ENCODE data around the gene CDH1. TPM values are rescaled to one million over a fixed set of nuclear protein-coding genes. Genes with fewer than 3 reads are reported as not detected.

Gene CDH1
- total RNA-seq, 2 experiments from 2014 or later = 1.7 to 2.7 TPM

DNA sequence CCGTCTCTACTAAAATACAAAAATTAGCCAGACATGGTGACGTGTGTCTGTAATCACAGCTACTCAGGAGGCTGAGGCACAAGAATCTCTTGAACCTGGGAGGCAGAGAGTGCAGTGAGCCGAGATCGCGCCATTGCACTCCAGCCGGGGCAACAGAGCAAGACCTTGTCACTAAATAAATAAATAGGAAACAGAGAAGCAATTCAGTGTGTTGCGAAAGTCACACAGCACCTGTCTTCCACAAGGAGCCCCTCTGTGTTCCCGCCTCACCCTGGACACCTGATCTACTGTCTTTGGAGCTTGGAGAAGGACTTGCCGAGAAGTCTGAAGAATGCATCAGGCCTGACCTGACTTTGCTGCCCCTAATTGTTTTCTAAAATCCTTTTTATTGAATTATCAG lies 3.5 kb upstream of the CDH1 start:
- no peak overlapping the region for H3K27ac Mint-ChIP-seq
- intact Hi-C loops (cut with micrococcal nuclease) = no loop called here
- peaks cover 2% of the 10 kb centered on the region for H3K36me3 Mint-ChIP-seq (ENCODE audit: low read depth)
- no peaks in the 10 kb centered on the region for H3K9me3 Mint-ChIP-seq
- H3K27me3 Mint-ChIP-seq (ENCODE audit: low read depth) = peaks cover 37% of the 10 kb centered on the region
- DNase-seq = no peak
- CTCF ChIA-PET = no interaction called here
- no peak overlapping the region for H3K4me3 Mint-ChIP-seq
- H3K4me1 Mint-ChIP-seq (ENCODE audit: low read depth) = peaks cover 8% of the 10 kb centered on the region

DNA sequence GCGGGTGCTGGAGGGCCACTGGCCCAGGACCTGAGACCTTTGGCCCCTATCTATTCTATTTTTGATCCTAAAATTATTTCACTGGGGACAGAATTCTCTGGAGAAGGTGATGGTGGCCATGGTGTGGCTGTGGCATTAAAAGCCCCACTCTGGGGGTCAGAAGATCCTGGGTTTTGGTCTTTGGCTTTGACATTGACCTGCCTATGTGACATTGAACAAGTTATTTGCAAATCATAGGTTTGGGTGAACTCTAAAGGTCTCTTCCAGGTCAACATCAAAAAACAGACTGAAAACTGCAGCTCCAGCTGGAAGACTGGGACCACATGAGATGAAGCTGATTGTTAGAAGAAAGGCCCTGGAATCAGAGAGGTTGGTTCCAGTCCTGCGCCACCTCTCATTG lies 2.3 kb upstream of the CDH1 start:
- H3K4me1 Mint-ChIP-seq (ENCODE audit: low read depth) = peaks cover 8% of the 10 kb centered on the region
- H3K9me3 Mint-ChIP-seq = no peaks in the 10 kb centered on the region
- peaks cover 35% of the 10 kb centered on the region for H3K27me3 Mint-ChIP-seq (ENCODE audit: low read depth)
- H3K27ac Mint-ChIP-seq = no peak overlapping the region
- CTCF ChIA-PET = interaction anchor here (0.6 to 1.2 kb wide), 2 partner anchors 23 to 144 kb away, joined by 3 to 4 read pairs; no protein-coding TSS in a partner anchor
- peaks cover 2% of the 10 kb centered on the region for H3K36me3 Mint-ChIP-seq (ENCODE audit: low read depth)
- no peak overlapping the region for H3K4me3 Mint-ChIP-seq
- no peak for DNase-seq
- intact Hi-C loops (cut with micrococcal nuclease) = no loop called here

DNA sequence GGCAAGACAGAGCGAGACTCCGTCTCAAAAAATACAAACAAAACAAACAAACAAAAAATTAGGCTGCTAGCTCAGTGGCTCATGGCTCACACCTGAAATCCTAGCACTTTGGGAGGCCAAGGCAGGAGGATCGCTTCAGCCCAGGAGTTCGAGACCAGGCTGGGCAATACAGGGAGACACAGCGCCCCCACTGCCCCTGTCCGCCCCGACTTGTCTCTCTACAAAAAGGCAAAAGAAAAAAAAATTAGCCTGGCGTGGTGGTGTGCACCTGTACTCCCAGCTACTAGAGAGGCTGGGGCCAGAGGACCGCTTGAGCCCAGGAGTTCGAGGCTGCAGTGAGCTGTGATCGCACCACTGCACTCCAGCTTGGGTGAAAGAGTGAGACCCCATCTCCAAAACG lies 531 bp upstream of the CDH1 start:
- peaks cover 47% of the 10 kb centered on the region for H3K27me3 Mint-ChIP-seq (ENCODE audit: low read depth)
- DNase-seq = no peak
- H3K4me3 Mint-ChIP-seq = peak overlapping the region; percentile 58
- no peak overlapping the region for H3K27ac Mint-ChIP-seq
- CTCF ChIA-PET = interaction anchor here (1.2 kb wide), 1 partner anchor 147 kb away, joined by 4 read pairs; no protein-coding TSS in a partner anchor
- H3K36me3 Mint-ChIP-seq (ENCODE audit: low read depth) = peaks cover 2% of the 10 kb centered on the region
- intact Hi-C loops (cut with micrococcal nuclease) = no loop called here
- H3K4me1 Mint-ChIP-seq (ENCODE audit: low read depth) = peaks cover 12% of the 10 kb centered on the region
- no peaks in the 10 kb centered on the region for H3K9me3 Mint-ChIP-seq

DNA sequence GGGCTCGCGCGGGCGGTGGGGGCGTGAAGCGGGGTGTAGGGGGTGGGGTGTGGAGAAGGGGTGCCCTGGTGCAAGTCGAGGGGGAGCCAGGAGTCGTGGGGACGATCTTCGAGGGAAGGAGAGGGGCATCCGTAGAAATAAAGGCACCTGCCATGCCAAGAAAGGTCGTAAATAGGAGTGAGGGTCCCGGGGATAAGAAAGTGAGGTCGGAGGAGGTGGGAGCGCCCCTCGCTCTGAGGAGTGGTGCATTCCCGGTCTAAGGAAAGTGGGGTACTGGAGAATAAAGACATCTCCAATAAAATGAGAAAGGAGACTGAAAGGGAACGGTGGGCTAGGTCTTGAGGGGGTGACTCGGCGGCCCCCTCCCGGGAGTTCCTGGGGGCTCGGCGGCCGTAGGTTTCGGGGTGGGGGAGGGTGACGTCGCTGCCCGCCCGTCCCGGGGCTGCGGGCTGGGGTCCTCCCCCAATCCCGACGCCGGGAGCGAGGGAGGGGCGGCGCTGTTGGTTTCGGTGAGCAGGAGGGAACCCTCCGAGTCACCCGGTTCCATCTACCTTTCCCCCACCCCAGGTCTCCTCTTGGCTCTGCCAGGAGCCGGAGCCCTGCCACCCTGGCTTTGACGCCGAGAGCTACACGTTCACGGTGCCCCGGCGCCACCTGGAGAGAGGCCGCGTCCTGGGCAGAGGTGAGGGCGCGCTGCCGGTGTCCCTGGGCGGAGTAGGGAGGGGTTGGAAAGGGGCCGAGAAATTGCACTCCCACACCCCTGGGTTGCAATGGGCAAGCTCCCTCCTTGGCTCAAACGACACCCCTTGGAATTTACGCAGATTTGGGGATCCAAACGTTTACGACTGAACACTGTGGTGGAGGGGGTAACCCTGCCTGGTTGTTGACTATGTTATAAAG lies 888 bp downstream of the CDH1 start:
- H3K4me1 Mint-ChIP-seq (ENCODE audit: low read depth) = peaks cover 13% of the 10 kb centered on the region
- intact Hi-C loops (cut with micrococcal nuclease) = loop anchor here (1.0 kb wide), 1 partner anchor 34 kb away; no protein-coding TSS in a partner anchor
- H3K27ac Mint-ChIP-seq = no peak overlapping the region
- no peaks in the 10 kb centered on the region for H3K9me3 Mint-ChIP-seq
- H3K4me3 Mint-ChIP-seq = peak overlapping the region; percentile 52
- CTCF ChIA-PET = interaction anchor here (1.2 to 1.7 kb wide), 2 partner anchors 148 kb away, joined by 4 to 6 read pairs; no protein-coding TSS in a partner anchor
- peaks cover 2% of the 10 kb centered on the region for H3K36me3 Mint-ChIP-seq (ENCODE audit: low read depth)
- peak; percentile 45 for DNase-seq
- peaks cover 42% of the 10 kb centered on the region for H3K27me3 Mint-ChIP-seq (ENCODE audit: low read depth)

DNA sequence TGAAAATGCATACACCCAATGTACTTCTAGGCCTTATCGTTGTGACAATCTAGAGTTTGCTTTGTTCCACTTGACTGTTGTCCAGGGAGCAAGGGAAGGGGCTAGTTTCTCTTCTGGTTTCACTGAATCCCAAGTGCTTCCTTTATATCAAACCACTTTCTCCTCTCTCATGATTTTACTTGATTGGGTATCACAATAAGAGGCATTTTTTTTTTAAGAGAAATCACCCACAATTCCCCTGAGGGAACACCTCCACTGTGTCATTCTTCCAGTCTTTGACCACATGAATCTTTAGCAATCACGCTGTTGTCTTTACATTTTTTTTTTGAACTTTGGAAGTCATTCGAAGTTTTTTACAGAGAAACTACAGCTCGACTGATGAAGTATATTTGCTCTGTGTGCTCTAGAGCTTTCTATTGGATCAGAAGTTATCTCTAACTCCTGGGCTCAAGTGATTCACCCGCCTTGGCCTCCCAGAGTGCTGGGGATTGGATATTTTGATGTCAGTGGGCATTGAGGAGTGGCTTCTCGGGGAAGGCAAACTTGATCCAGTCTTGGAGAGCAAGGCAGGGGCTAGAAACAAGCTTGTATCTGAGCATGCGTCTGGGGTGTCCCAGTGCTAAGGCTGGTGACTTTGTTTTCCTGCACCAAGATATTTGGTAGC lies 3.0 kb downstream of the CDH1 start:
- Mint-ChIP-seq H3K9me3 (no peaks in the 10 kb centered on the region), H3K4me1 (ENCODE audit: low read depth) (peaks cover 14% of the 10 kb centered on the region), H3K27ac (no peak overlapping the region), H3K27me3 (ENCODE audit: low read depth) (peaks cover 33% of the 10 kb centered on the region), H3K4me3 (no peak overlapping the region), H3K36me3 (ENCODE audit: low read depth) (peaks cover 2% of the 10 kb centered on the region)
- intact Hi-C loops (cut with micrococcal nuclease) = no loop called here
- no peak for DNase-seq
- CTCF ChIA-PET = interaction anchor here (0.5 to 1.7 kb wide), 2 partner anchors 150 to 598 kb away, joined by 3 to 6 read pairs; no protein-coding TSS in a partner anchor

DNA sequence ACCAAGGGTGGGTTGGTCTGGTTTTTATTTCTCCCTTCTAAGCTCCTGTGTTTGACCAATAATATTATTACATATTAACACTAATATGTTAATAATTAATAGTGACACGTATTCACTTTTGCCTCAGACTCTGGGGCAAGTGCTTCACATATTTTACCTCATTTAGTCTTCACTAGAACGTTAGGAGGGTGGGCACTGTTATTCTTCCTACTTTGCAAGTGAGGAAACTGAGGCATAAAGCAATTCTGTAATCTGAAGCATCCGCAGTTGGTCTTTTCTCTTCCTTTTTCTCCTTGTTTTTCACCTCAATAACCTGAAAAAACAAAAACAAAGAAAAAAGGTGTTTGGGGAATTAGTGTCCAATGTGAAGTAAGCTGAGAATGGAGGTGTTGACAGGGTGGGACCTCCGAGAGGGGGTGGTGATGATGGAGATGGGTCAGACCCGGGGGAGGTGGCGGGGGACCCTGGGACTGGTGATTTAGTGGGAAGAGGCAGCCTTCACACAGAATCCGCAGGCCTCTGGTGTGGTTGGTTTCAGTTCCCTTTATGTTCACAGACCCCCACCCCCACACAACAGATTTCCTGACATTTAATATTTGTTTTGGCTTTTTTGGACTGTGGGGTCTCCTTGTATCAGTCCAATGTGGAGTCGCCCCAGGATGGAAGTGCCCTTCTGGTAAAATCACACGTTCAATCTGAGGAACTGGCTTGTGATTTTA lies 3.7 kb downstream of the CDH1 start:
- Mint-ChIP-seq H3K27me3 (ENCODE audit: low read depth) (peaks cover 31% of the 10 kb centered on the region), H3K36me3 (ENCODE audit: low read depth) (peaks cover 2% of the 10 kb centered on the region), H3K27ac (no peak overlapping the region), H3K4me1 (ENCODE audit: low read depth) (peaks cover 14% of the 10 kb centered on the region), H3K4me3 (no peak overlapping the region), H3K9me3 (no peaks in the 10 kb centered on the region)
- CTCF ChIA-PET = no interaction called here
- no peak for DNase-seq
- intact Hi-C loops (cut with micrococcal nuclease) = no loop called here

DNA sequence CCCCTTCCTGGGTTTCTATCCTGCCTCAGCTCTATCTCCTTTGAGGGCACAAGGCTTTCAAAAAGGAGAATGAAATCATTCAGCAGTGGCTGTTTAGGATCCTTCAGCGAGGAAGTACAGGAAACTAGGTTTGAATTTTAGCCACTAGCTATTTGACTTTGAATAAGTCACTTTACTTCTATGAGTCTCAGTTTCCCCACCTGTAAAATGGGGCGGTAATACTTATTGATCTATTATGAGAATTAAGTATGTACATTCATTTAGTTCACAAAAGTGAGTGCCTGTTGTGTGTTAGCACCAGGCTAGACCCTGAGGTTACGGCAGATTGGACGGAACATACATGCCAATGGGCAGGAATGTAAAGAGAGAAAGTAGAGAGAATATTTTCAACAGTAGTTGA lies 6.6 kb downstream of the CDH1 start:
- no peak for DNase-seq
- H3K4me3 Mint-ChIP-seq = no peak overlapping the region
- H3K36me3 Mint-ChIP-seq (ENCODE audit: low read depth) = no peaks in the 10 kb centered on the region
- intact Hi-C loops (cut with micrococcal nuclease) = loop anchor here (2.0 kb wide), 1 partner anchor 23 kb away; no protein-coding TSS in a partner anchor
- no peak overlapping the region for H3K27ac Mint-ChIP-seq
- H3K27me3 Mint-ChIP-seq (ENCODE audit: low read depth) = peaks cover 15% of the 10 kb centered on the region
- CTCF ChIA-PET = interaction anchor here (1.0 to 1.2 kb wide), 2 partner anchors 153 to 215 kb away, joined by 3 read pairs; no protein-coding TSS in a partner anchor
- no peaks in the 10 kb centered on the region for H3K9me3 Mint-ChIP-seq
- H3K4me1 Mint-ChIP-seq (ENCODE audit: low read depth) = peaks cover 6% of the 10 kb centered on the region

DNA sequence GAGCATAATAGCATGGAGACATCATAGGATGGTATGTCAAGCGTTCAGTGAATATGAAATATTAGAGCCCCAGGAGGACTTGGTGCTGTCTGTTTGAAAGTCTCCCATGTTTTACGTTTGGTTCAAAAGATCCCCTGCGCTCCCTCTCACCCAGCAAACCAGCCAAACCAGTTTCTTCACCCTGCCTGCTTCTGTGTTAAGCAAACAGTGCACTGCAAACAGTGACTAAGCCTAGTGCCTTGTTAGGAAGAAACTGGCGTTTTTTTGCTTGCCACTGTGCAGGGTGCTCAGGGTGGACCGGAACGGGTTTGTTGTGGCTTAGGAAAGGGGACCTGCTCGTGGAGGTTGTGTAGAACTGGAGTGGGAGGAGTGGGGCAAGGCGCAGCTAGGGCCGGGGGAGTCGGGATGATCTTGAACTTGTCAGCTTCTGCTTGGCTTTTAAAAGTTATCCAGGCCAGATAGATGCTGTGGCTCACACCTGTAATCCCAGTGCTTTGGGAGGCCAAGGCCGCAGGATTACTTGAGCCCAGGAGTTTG lies 7.7 kb downstream of the CDH1 start:
- intact Hi-C loops (cut with micrococcal nuclease) = no loop called here
- peaks cover 6% of the 10 kb centered on the region for H3K4me1 Mint-ChIP-seq (ENCODE audit: low read depth)
- no peaks in the 10 kb centered on the region for H3K9me3 Mint-ChIP-seq
- H3K27me3 Mint-ChIP-seq (ENCODE audit: low read depth) = peaks cover 18% of the 10 kb centered on the region
- H3K4me3 Mint-ChIP-seq = no peak overlapping the region
- no peaks in the 10 kb centered on the region for H3K36me3 Mint-ChIP-seq (ENCODE audit: low read depth)
- DNase-seq = no peak
- CTCF ChIA-PET = no interaction called here
- no peak overlapping the region for H3K27ac Mint-ChIP-seq

DNA sequence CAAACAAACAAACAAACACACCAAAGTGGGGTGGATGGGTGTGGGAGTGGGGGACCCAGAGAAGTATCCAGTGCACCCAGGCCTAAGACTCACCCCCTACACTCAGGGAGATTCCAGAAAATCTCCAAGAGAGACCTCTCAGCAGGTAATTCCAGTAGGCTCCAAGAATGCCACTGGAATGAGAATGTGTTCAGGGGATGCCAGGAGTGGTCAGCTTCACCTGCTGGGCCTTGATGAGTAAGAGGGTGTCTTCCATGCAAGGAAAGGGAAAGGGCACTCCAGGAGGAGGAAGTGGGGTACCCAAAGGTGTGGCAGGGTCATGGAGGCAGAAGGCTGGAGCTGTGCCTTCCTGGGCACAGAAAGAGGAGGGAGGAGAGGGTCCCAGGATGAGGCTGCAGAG lies 9.9 kb downstream of the CDH1 start:
- H3K36me3 Mint-ChIP-seq (ENCODE audit: low read depth) = no peaks in the 10 kb centered on the region
- H3K27ac Mint-ChIP-seq = peak overlapping the region; percentile 31
- peaks cover 2% of the 10 kb centered on the region for H3K4me1 Mint-ChIP-seq (ENCODE audit: low read depth)
- intact Hi-C loops (cut with micrococcal nuclease) = no loop called here
- no peak for DNase-seq
- peaks cover 10% of the 10 kb centered on the region for H3K27me3 Mint-ChIP-seq (ENCODE audit: low read depth)
- no peaks in the 10 kb centered on the region for H3K9me3 Mint-ChIP-seq
- no peak overlapping the region for H3K4me3 Mint-ChIP-seq
- CTCF ChIA-PET = no interaction called here

DNA sequence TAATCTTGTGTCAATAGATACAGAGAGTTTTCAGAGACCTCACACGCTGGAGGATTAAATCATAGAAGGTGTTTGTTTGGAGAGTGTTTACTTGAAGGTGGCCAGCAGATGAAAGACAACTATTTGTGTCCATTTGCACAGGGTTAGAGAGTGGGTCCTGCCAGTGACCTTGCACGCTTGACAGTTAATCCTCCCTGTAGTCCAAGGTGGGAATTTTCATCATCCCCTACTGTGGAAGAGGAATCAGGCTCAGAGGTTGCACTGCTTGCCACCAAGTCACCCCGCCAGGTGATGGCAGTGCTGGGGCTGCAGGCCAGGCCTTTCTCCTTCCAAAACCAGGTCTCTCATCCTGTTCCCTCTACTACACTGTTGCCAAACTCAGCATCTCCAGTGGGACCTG lies 12.3 kb downstream of the CDH1 start:
- no peak overlapping the region for H3K27ac Mint-ChIP-seq
- H3K4me3 Mint-ChIP-seq = no peak overlapping the region

DNA sequence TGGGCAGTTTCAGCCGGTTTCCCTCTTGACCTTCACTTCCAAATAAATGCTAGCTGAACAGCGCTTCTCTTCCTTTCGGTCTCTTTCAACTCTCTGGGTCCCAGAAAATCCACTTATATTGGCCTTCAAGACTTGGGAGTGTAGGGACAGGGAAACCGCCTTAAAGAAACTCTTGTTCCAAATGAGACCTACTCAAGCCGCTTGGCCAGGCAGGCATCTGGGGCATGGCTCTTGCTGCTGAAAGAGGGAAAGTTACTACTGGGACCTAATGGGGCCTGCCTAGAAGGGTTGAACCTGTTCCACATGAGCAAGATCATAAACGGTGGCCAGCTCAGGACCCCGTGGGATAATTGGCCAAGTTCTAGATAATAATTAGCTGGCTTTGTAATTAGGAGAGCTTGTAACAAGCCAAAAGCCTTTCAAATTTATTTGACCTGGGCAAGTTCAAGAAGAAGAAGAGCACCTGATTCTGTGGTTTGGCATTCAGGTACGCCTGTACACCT lies 13.2 kb downstream of the CDH1 start:
- no peak overlapping the region for H3K27ac Mint-ChIP-seq
- H3K9me3 Mint-ChIP-seq = no peaks in the 10 kb centered on the region
- intact Hi-C loops (cut with micrococcal nuclease) = loop anchor here (10.0 kb wide), 2 partner anchors 475 to 665 kb away; partner anchors contain the start of gene NFATC3
- DNase-seq = no peak
- H3K4me3 Mint-ChIP-seq = no peak overlapping the region
- peaks cover 17% of the 10 kb centered on the region for H3K4me1 Mint-ChIP-seq (ENCODE audit: low read depth)
- no peaks in the 10 kb centered on the region for H3K36me3 Mint-ChIP-seq (ENCODE audit: low read depth)
- H3K27me3 Mint-ChIP-seq (ENCODE audit: low read depth) = peaks cover 10% of the 10 kb centered on the region
- CTCF ChIA-PET = interaction anchor here (0.6 kb wide), 3 partner anchors 19 to 56 kb away, joined by 3 read pairs; no protein-coding TSS in a partner anchor

More for the DNA sequence above, 12.3 kb downstream of the CDH1 start:
- CTCF ChIA-PET = interaction anchor here (0.6 kb wide), 2 partner anchors 20 to 28 kb away, joined by 3 read pairs; no protein-coding TSS in a partner anchor
- peaks cover 10% of the 10 kb centered on the region for H3K27me3 Mint-ChIP-seq (ENCODE audit: low read depth)
- no peak for DNase-seq
- no peaks in the 10 kb centered on the region for H3K36me3 Mint-ChIP-seq (ENCODE audit: low read depth)
- intact Hi-C loops (cut with micrococcal nuclease) = no loop called here
- no peaks in the 10 kb centered on the region for H3K9me3 Mint-ChIP-seq
- peaks cover 12% of the 10 kb centered on the region for H3K4me1 Mint-ChIP-seq (ENCODE audit: low read depth)

Data from activated naive CD4-positive, alpha-beta T cell treated with anti-CD3 and anti-CD28 coated beads for 36 hours (primary cell).